ENCODE data around the gene JAML. TPM values are rescaled to one million over a fixed set of nuclear protein-coding genes. Genes with fewer than 3 reads are reported as not detected.
A peak's percentile ranks its signal among the peaks of the same experiment; 100 is the strongest.

The JAML gene
- total and polyA plus RNA-seq, 2 of the 13 experiments (the other 11 are each of a cell fraction or from before 2014, with no cell fraction given), result 2.0 to 3.3 TPM

- TF ChIP-seq ZKSCAN8 (CRISPR knock-in tag; IDR thresholded peaks at IDR 0.05; ENCODE audit: borderline replicate concordance) (peak; percentile 79), RFXANK (CRISPR knock-in tag; IDR thresholded peaks at IDR 0.05) (no peak), ZNF878 (CRISPR knock-in tag; IDR thresholded peaks at IDR 0.05) (no peak), JDP2 (CRISPR knock-in tag; IDR thresholded peaks at IDR 0.05; ENCODE audit: borderline replicate concordance) (no peak), RAD51 (IDR thresholded peaks at IDR 0.05; ENCODE audit: borderline replicate concordance) (no peak), ZNF709 (CRISPR knock-in tag; IDR thresholded peaks at IDR 0.05) (no peak; the same call in 1 of the 2 replicates), MED8 (CRISPR knock-in tag; IDR thresholded peaks at IDR 0.05; ENCODE audit: insufficient replicate concordance) (peak; percentile 94), ZBTB7B (CRISPR knock-in tag; IDR thresholded peaks at IDR 0.05) (peak; percentile 94), NR2C2 (CRISPR knock-in tag; IDR thresholded peaks at IDR 0.05; ENCODE audit: borderline replicate concordance) (peak; percentile 82), ZNF841 (CRISPR knock-in tag; IDR thresholded peaks at IDR 0.05; ENCODE audit: borderline replicate concordance) (peak; percentile 55; the same call in 1 of the 2 replicates), ZBTB21 (CRISPR knock-in tag; IDR thresholded peaks at IDR 0.05) (peak; percentile 79; the same call in 1 of the 2 replicates), FOXA1 (IDR thresholded peaks at IDR 0.05) (no peak), FOXA1 (CRISPR knock-in tag; IDR thresholded peaks at IDR 0.05) (peak; percentile 77), NFE2L2 (IDR thresholded peaks at IDR 0.05; ENCODE audit: low read length) (no peak), ZHX2 (IDR thresholded peaks at IDR 0.05; ENCODE audit: low read depth) (no peak), ZHX2 (CRISPR knock-in tag; IDR thresholded peaks at IDR 0.05; ENCODE audit: borderline replicate concordance) (peak; percentile 49; the same call in 1 of the 2 replicates), ZBTB7A (CRISPR knock-in tag; IDR thresholded peaks at IDR 0.05) (peak; percentile 92; the same call in 1 of the 2 replicates), BRCA1 (CRISPR knock-in tag; IDR thresholded peaks at IDR 0.05) (no peak; the same call in 1 of the 2 replicates), DMTF1 (CRISPR knock-in tag; IDR thresholded peaks at IDR 0.05) (0 out of 2 replicates have a peak, but pooled peaks have one; percentile 56), BHLHE40 (IDR thresholded peaks at IDR 0.05; ENCODE audit: low read length) (peak; percentile 87), IKZF1 (IDR thresholded peaks at IDR 0.05) (no peak), HIVEP1 (CRISPR knock-in tag; IDR thresholded peaks at IDR 0.05) (peak; percentile 48; the same call in 1 of the 2 replicates)
- TF ChIP-seq, protein P1, sequence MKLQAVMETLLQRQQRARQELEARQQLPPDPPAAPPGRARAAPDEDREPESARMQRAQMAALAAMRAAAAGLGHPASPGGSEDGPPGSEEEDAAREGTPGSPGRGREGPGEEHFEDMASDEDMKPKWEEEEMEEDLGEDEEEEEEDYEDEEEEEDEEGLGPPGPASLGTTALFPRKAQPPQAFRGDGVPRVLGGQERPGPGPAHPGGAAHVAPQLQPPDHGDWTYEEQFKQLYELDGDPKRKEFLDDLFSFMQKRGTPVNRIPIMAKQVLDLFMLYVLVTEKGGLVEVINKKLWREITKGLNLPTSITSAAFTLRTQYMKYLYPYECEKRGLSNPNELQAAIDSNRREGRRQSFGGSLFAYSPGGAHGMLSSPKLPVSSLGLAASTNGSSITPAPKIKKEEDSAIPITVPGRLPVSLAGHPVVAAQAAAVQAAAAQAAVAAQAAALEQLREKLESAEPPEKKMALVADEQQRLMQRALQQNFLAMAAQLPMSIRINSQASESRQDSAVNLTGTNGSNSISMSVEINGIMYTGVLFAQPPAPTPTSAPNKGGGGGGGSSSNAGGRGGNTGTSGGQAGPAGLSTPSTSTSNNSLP (IDR thresholded peaks at IDR 0.05; ENCODE audit: low read depth, low read length), result peak; percentile 80
Measured at GRCh38 chr11:118212131-118212725, 12.6 kb downstream of the JAML start (continued).
